Liver (tissue), 9 donors: ENCODE data around the gene MTERF4. TPM values are rescaled to one million over a fixed set of nuclear protein-coding genes. Genes with fewer than 3 reads are reported as not detected.

Experiments
- DNase-seq: peaks from one replicate; pipeline ENCODE4 v3.0.0-alpha.2; 2017; ENCODE audit warnings: low spot score
- H3K27ac ChIP-seq, 2 donors: one replicate each; pipeline ENCODE4 v1.7.0; 2013; ENCODE audit warnings: inconsistent platforms in 2 of 2, low read length in 2 of 2, control low read depth in 1 of 2, low read depth in 1 of 2, mild to moderate bottlenecking in 1 of 2
- H3K27me3 ChIP-seq, 4 donors: one replicate each; pipeline versions ENCODE4 v1.6.1 to v1.7.0; 2013; ENCODE audit warnings: low read length in 3 of 4, inconsistent platforms in 1 of 4, mild to moderate bottlenecking in 1 of 4, moderate library complexity in 1 of 4; ENCODE audit not compliant: control insufficient read depth in 4 of 4, insufficient read depth in 4 of 4
- H3K36me3 ChIP-seq, 4 donors: one replicate each; pipeline versions ENCODE4 v1.6.1 to v1.7.0; 2013; ENCODE audit warnings: low read length in 3 of 4, mild to moderate bottlenecking in 3 of 4, low read depth in 1 of 4, moderate library complexity in 1 of 4; ENCODE audit not compliant: control insufficient read depth in 4 of 4, insufficient read depth in 3 of 4
- H3K4me1 ChIP-seq, 4 donors: one replicate each; pipeline versions ENCODE4 v1.6.1 to v1.7.0; 2013; ENCODE audit warnings: low read length in 3 of 4, mild to moderate bottlenecking in 3 of 4, moderate library complexity in 1 of 4; ENCODE audit not compliant: control insufficient read depth in 4 of 4, insufficient read depth in 4 of 4
- H3K4me3 ChIP-seq, 3 donors: one replicate each; pipeline versions ENCODE4 v1.6.1 to v1.7.0; 2013; ENCODE audit warnings: low read length in 3 of 3, control low read depth in 1 of 3, low read depth in 1 of 3, mild to moderate bottlenecking in 1 of 3
- H3K9ac ChIP-seq, 2 donors: one replicate each; pipeline ENCODE4 v1.7.0; 2013; ENCODE audit warnings: low read length in 2 of 2, mild to moderate bottlenecking in 2 of 2, moderate library complexity in 2 of 2, control low read depth in 1 of 2, low read depth in 1 of 2
- H3K9me3 ChIP-seq, 4 donors: one replicate each; pipeline versions ENCODE4 v1.6.1 to v1.7.0; 2013; ENCODE audit warnings: low read length in 3 of 4; ENCODE audit not compliant: control insufficient read depth in 4 of 4
- CTCF ChIP-seq: fragments of 150-350 bp; IDR thresholded peaks from 2 replicates; pipeline ENCODE4 v1.5.1; 2017; ENCODE audit warnings: improper control_type of control experiment, low read depth, low read length; ENCODE audit not compliant: missing input control
- FOXA1 ChIP-seq: IDR thresholded peaks from 2 replicates; pipeline ENCODE4 v1.6.1; 2016; ENCODE audit warnings: antibody characterized with exemption
- FOXA2 ChIP-seq: IDR thresholded peaks from 2 replicates; pipeline ENCODE4 v1.6.1; 2016; ENCODE audit warnings: antibody characterized with exemption
- HNF4A ChIP-seq, 2 donors: conservative IDR thresholded peaks; 2 replicates each; pipeline ENCODE4 v1.6.1; 2016; ENCODE audit warnings: antibody characterized with exemption in 2 of 2, mild to moderate bottlenecking in 2 of 2
- HNF4G ChIP-seq: IDR thresholded peaks from 2 replicates; pipeline ENCODE4 v1.6.1; 2016; ENCODE audit warnings: antibody characterized with exemption
- JUND ChIP-seq, 2 donors: IDR thresholded peaks; 2 replicates each; pipeline ENCODE4 v1.6.1; 2016; ENCODE audit warnings: antibody characterized with exemption in 2 of 2
- NR2F2 ChIP-seq: IDR thresholded peaks from 2 replicates; pipeline ENCODE4 v1.6.1; 2016; ENCODE audit warnings: antibody characterized with exemption
- RAD21 ChIP-seq, 2 donors: IDR thresholded peaks; 2 replicates each; pipeline ENCODE4 v1.6.1; 2016; ENCODE audit warnings: antibody characterized with exemption in 2 of 2, mild to moderate bottlenecking in 2 of 2
- REST ChIP-seq: IDR thresholded peaks from 2 replicates; pipeline ENCODE4 v1.6.1; 2016; ENCODE audit warnings: antibody characterized with exemption, mild to moderate bottlenecking
- SP1 ChIP-seq: IDR thresholded peaks from 2 replicates; pipeline ENCODE4 v1.6.1; 2018; ENCODE audit warnings: antibody characterized with exemption, mild to moderate bottlenecking
- WGBS: extraction: QIAGEN DNeasy Blood & Tissue Kit; methylation state at CpG from one replicate; pipeline ENCODE4 v1.1.7; 2013; 5-methylcytosine and 5-hydroxymethylcytosine counted together
- polyA plus RNA-seq, 2 donors: library from polyadenylated mRNA; stranded (reverse) in 1 of 2; unstranded in 1 of 2; fragments of 200-250 nt in 1 of 2; fragments of >200 nt in 1 of 2; fragmentation: Nextera tagmentation in 1 of 2; extraction: Ambion mirVana in 1 of 2; gene quantifications; one replicate each; pipeline versions ENCODE4 v1.2.1 to v1.2.3, GENCODE V29; 2013 to 2015
- total RNA-seq, 2 donors: library from RNA; depleted of rRNA; stranded (reverse); fragments of >200 nt; gene quantifications; one replicate each; pipeline ENCODE4 v1.2.3, GENCODE V29; 2014
- TF ChIP-seq, protein P1 (sequence below): IDR thresholded peaks from 2 replicates; pipeline ENCODE4 v1.6.1; 2016; ENCODE audit warnings: antibody characterized with exemption
- TF ChIP-seq, protein P2 (sequence below): IDR thresholded peaks from 2 replicates; pipeline ENCODE4 v1.6.1; 2016; ENCODE audit warnings: antibody characterized with exemption
- TF ChIP-seq, protein P3 (sequence below): IDR thresholded peaks from 2 replicates; pipeline ENCODE4 v1.6.1; 2016; ENCODE audit warnings: antibody characterized with exemption
- donor health status: healthy.
- donor health status: healthy.
- donor health status: healthy.
- donor health status: healthy.
- donor health status: healthy.

Gene MTERF4
- total and polyA plus RNA-seq, 4 donors: 13.3 to 36.7 (median 20.3) TPM

GRCh38 chr2:241129086-241129871 lies 27.2 kb upstream of the MTERF4 start:
- no peak for DNase-seq
- H3K4me1 ChIP-seq: peaks cover 0 to under 1% (median 0%) of the 10 kb centered on the region in 4 donors
- TF ChIP-seq HNF4A (conservative IDR thresholded peaks at IDR 0.05) (no peak), HNF4G (no peak), REST (no peak), FOXA2 (no peak), RAD21 (IDR thresholded peaks at IDR 0.05) (no peak), SP1 (no peak), JUND (IDR thresholded peaks at IDR 0.05) (no peak), FOXA1 (no peak), CTCF (no peak), NR2F2 (no peak)
- TF ChIP-seq, protein P1, sequence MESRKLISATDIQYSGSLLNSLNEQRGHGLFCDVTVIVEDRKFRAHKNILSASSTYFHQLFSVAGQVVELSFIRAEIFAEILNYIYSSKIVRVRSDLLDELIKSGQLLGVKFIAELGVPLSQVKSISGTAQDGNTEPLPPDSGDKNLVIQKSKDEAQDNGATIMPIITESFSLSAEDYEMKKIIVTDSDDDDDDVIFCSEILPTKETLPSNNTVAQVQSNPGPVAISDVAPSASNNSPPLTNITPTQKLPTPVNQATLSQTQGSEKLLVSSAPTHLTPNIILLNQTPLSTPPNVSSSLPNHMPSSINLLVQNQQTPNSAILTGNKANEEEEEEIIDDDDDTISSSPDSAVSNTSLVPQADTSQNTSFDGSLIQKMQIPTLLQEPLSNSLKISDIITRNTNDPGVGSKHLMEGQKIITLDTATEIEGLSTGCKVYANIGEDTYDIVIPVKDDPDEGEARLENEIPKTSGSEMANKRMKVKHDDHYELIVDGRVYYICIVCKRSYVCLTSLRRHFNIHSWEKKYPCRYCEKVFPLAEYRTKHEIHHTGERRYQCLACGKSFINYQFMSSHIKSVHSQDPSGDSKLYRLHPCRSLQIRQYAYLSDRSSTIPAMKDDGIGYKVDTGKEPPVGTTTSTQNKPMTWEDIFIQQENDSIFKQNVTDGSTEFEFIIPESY: no peak
- TF ChIP-seq, protein P2, sequence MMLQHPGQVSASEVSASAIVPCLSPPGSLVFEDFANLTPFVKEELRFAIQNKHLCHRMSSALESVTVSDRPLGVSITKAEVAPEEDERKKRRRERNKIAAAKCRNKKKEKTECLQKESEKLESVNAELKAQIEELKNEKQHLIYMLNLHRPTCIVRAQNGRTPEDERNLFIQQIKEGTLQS: no peak
- TF ChIP-seq, protein P3, sequence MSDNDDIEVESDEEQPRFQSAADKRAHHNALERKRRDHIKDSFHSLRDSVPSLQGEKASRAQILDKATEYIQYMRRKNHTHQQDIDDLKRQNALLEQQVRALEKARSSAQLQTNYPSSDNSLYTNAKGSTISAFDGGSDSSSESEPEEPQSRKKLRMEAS: no peak
- 92% methylated on average over 12 of the region's 12 CpGs for WGBS
- H3K27me3 ChIP-seq: no peaks in the 10 kb centered on the region
- no peak overlapping the region for H3K4me3 ChIP-seq
- no peak overlapping the region for H3K27ac ChIP-seq
- no peaks in the 10 kb centered on the region for H3K36me3 ChIP-seq
- H3K9ac ChIP-seq: no peak overlapping the region
- H3K9me3 ChIP-seq: no peaks in the 10 kb centered on the region

DNA sequence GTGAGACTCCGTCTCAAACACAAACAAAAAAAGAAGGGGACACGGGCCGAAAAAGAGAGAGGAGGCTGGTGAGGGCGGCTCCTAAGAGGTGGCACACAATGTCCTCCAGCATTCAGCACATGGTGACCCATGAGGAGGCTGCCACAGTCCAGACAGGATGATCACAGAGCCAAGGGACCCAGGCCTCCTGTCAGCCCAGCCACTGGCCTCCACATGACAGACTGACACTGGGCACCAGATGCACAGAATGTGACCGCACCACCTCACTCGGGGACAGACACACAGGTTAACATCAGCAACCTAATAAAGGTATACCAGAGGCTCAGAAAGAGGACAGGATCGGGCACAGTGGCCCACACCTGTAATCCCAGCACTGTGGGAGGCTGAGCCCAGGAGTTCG lies 26.2 kb upstream of the MTERF4 start:
- no peak for TF ChIP-seq HNF4G
- no peak for TF ChIP-seq JUND (IDR thresholded peaks at IDR 0.05)
- DNase-seq: no peak
- Histone ChIP-seq H3K36me3 (no peaks in the 10 kb centered on the region), H3K9me3 (no peaks in the 10 kb centered on the region), H3K27ac (no peak overlapping the region), H3K4me3 (no peak overlapping the region), H3K27me3 (no peaks in the 10 kb centered on the region), H3K9ac (no peak overlapping the region), H3K4me1 (peaks cover 0 to 4% (median 2%) of the 10 kb centered on the region in 4 donors)
- WGBS: 95% methylated on average over 8 of the region's 8 CpGs
